ENCODE results near the gene ADAMTS9. TPM values are rescaled to one million over a fixed set of nuclear protein-coding genes. Genes with fewer than 3 reads are reported as not detected.

ADAMTS9 gene
- total RNA-seq, 4 donors from 2014 or later: 5.1 to 52.0 (median 9.5) TPM

GRCh38 chr3:64627042-64627441 lies 60.8 kb downstream of the ADAMTS9 start:
- Histone ChIP-seq H3K4me1 (no peaks in the 10 kb centered on the region), H3K27me3 (no peaks in the 10 kb centered on the region), H3K36me3 (peaks cover 0 to 3% (median 0%) of the 10 kb centered on the region in 3 donors), H3K9me3 (no peaks in the 10 kb centered on the region), H3K4me3 (no peak overlapping the region), H3K27ac (no peak overlapping the region)
- DNase-seq: no peak
- TF ChIP-seq CTCF (IDR thresholded peaks at IDR 0.05) (no peak), POLR2A (IDR thresholded peaks at IDR 0.05) (no peak)

GRCh38 chr3:64625381-64625780 lies 62.4 kb downstream of the ADAMTS9 start:
- peaks cover 0 to 3% (median 0%) of the 10 kb centered on the region in 3 donors for H3K36me3 ChIP-seq
- DNase-seq: no peak
- no peak overlapping the region for H3K27ac ChIP-seq
- H3K4me3 ChIP-seq: no peak overlapping the region
- no peaks in the 10 kb centered on the region for H3K9me3 ChIP-seq
- TF ChIP-seq POLR2A (IDR thresholded peaks at IDR 0.05) (no peak), CTCF (IDR thresholded peaks at IDR 0.05) (no peak)
- no peaks in the 10 kb centered on the region for H3K4me1 ChIP-seq
- H3K27me3 ChIP-seq: no peaks in the 10 kb centered on the region

GRCh38 chr3:64623125-64623524 lies 64.7 kb downstream of the ADAMTS9 start:
- H3K4me3 ChIP-seq: no peak overlapping the region
- H3K27me3 ChIP-seq: no peaks in the 10 kb centered on the region
- peaks cover 0 to 3% (median 0%) of the 10 kb centered on the region in 3 donors for H3K36me3 ChIP-seq
- TF ChIP-seq CTCF (IDR thresholded peaks at IDR 0.05) (no peak), POLR2A (IDR thresholded peaks at IDR 0.05) (no peak)
- DNase-seq: no peak
- no peaks in the 10 kb centered on the region for H3K9me3 ChIP-seq
- H3K4me1 ChIP-seq: no peaks in the 10 kb centered on the region
- no peak overlapping the region for H3K27ac ChIP-seq

GRCh38 chr3:64621726-64622395 lies 65.9 kb downstream of the ADAMTS9 start:
- H3K27ac ChIP-seq: no peak overlapping the region
- peaks cover 0 to 2% (median 0%) of the 10 kb centered on the region in 3 donors for H3K36me3 ChIP-seq
- no peaks in the 10 kb centered on the region for H3K4me1 ChIP-seq
- no peak for TF ChIP-seq CTCF (IDR thresholded peaks at IDR 0.05)
- no peak for TF ChIP-seq POLR2A (IDR thresholded peaks at IDR 0.05)
- H3K27me3 ChIP-seq: no peaks in the 10 kb centered on the region
- H3K4me3 ChIP-seq: no peak overlapping the region
- DNase-seq: no peak
- no peaks in the 10 kb centered on the region for H3K9me3 ChIP-seq

- Histone ChIP-seq H3K36me3 (no peaks in the 10 kb centered on the region), H3K4me3 (no peak overlapping the region), H3K4me1 (no peaks in the 10 kb centered on the region), H3K9me3 (no peaks in the 10 kb centered on the region), H3K27ac (no peak overlapping the region), H3K27me3 (no peaks in the 10 kb centered on the region)
- DNase-seq: no peak
- no peak for TF ChIP-seq CTCF (IDR thresholded peaks at IDR 0.05)
- TF ChIP-seq POLR2A (IDR thresholded peaks at IDR 0.05): no peak
Measured at GRCh38 chr3:64621275-64621674, 66.5 kb downstream of the ADAMTS9 start.
